Measurements from ENCODE around the gene POLR1E. TPM values are rescaled to one million over a fixed set of nuclear protein-coding genes. Genes with fewer than 3 reads are reported as not detected.
"Not testable (repeated sequence)": the region's sequence is repeated elsewhere in the genome, so short reads cannot be mapped to it uniquely, and the experiment has no call there.

Gene POLR1E
- total RNA-seq, 1 experiment from 2014 or later = 41.9 TPM

- H3K27ac ChIP-seq = no peak overlapping the region
- no peaks in the 10 kb centered on the region; the same call in 1 of the 2 replicates for H3K36me3 ChIP-seq
- no peak for DNase-seq
Measured at GRCh38 chr9:37452611-37453010, 33.1 kb upstream of the POLR1E start.

DNA sequence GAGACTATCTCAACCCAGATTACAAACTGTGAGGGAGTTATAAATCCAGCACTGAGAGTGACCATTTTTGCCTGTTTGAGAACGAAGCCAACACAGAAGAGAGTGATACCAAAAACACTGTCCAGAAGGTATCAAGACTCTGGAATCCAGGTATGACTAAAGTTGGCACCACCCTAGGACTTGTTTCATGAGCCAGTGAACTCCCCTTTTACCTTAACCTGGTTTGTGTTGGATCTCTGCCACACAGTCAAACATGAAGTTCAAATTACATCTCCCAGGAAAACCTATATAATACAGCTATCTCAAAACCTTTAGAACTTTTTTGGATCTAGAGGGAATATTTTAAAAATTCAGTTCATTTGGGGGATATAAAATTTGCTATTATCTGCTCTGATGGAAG, 31.9 kb upstream of the POLR1E start:
- Histone ChIP-seq H3K4me3 (no peak overlapping the region), H3K4me1 (no peaks in the 10 kb centered on the region), H3K27me3 (no peaks in the 10 kb centered on the region), H3K9me3 (replicated peaks) (no peaks in the 10 kb centered on the region), H3K36me3 (peaks cover 4% of the 10 kb centered on the region), H3K27ac (no peak overlapping the region)
- no peak for DNase-seq

More at GRCh38 chr9:37452611-37453010, 33.1 kb upstream of the POLR1E start:
- no peaks in the 10 kb centered on the region for H3K9me3 ChIP-seq (replicated peaks)
- H3K4me1 ChIP-seq = no peaks in the 10 kb centered on the region
- H3K27me3 ChIP-seq = no peaks in the 10 kb centered on the region
- H3K4me3 ChIP-seq = no peak overlapping the region

- no peaks in the 10 kb centered on the region for H3K9me3 ChIP-seq (replicated peaks)
- no peaks in the 10 kb centered on the region for H3K4me1 ChIP-seq
- no peak overlapping the region for H3K27ac ChIP-seq
- DNase-seq = no peak
- H3K4me3 ChIP-seq = no peak overlapping the region
- no peaks in the 10 kb centered on the region for H3K27me3 ChIP-seq
- H3K36me3 ChIP-seq = peaks cover 5% of the 10 kb centered on the region
Measured at GRCh38 chr9:37454238-37454637, 31.5 kb upstream of the POLR1E start.

- no peak for DNase-seq
- H3K9me3 ChIP-seq (replicated peaks) = no peaks in the 10 kb centered on the region
- no peak overlapping the region for H3K4me3 ChIP-seq
- no peaks in the 10 kb centered on the region for H3K27me3 ChIP-seq
- H3K36me3 ChIP-seq = peaks cover 5% of the 10 kb centered on the region; the same call in 1 of the 2 replicates
- H3K4me1 ChIP-seq = no peaks in the 10 kb centered on the region
- H3K27ac ChIP-seq = no peak overlapping the region
Measured at GRCh38 chr9:37455884-37456647, 29.7 kb upstream of the POLR1E start.

DNA sequence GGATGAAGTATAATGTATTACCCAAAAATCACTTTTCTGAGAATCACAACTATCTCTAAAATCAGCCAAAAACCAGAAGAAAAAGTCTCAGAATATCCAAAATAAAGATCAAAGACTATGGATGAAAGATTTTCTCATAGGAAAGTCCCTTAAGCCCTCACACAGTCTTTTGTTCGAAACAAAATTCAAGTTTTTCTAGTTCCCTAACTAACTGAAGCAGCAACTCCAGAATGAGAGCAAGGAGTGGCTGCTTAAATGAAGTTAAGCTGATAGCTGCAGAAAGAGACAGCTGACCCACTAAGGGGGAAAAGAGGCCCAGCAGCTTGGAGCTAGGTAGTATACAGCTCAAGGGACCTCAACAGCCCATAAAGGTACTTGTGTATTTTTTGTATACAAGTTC, 28.9 kb upstream of the POLR1E start:
- no peaks in the 10 kb centered on the region for H3K9me3 ChIP-seq (replicated peaks)
- peaks cover 5% of the 10 kb centered on the region; the same call in 1 of the 2 replicates for H3K36me3 ChIP-seq
- no peak for DNase-seq
- H3K4me1 ChIP-seq = no peaks in the 10 kb centered on the region
- H3K27me3 ChIP-seq = no peaks in the 10 kb centered on the region
- no peak overlapping the region for H3K27ac ChIP-seq
- no peak overlapping the region for H3K4me3 ChIP-seq

GRCh38 chr9:37464006-37464405, 21.7 kb upstream of the POLR1E start:
- peak overlapping the region; percentile 88 for H3K4me3 ChIP-seq
- no peaks in the 10 kb centered on the region for H3K9me3 ChIP-seq (replicated peaks)
- no peak for DNase-seq
- no peaks in the 10 kb centered on the region for H3K27me3 ChIP-seq
- H3K36me3 ChIP-seq = no peaks in the 10 kb centered on the region; the same call in 1 of the 2 replicates
- H3K27ac ChIP-seq = peak overlapping the region; percentile 84
- H3K4me1 ChIP-seq = 0 out of 2 replicates have a peak, but pooled peaks cover 10% of the 10 kb centered on the region

GRCh38 chr9:37464426-37465248, 21.1 kb upstream of the POLR1E start:
- H3K9me3 ChIP-seq (replicated peaks) = no peaks in the 10 kb centered on the region
- H3K36me3 ChIP-seq = no peaks in the 10 kb centered on the region
- DNase-seq = peak; percentile 82 to 84

GRCh38 chr9:37465249-37466036, 20.3 kb upstream of the POLR1E start, which contains the start of gene ZBTB5:
ZBTB5 (minus strand) TSS chr9:37465450; CDS start chr9:37442551, 22,899 bp downstream.
- H3K4me3 ChIP-seq = peak within 1 kb of the TSS; percentile 88
- no peaks in the 10 kb centered on the region for H3K9me3 ChIP-seq (replicated peaks)
- no peaks in the 10 kb centered on the region for H3K36me3 ChIP-seq

More at GRCh38 chr9:37464426-37465248, 21.1 kb upstream of the POLR1E start:
- Histone ChIP-seq H3K27ac (peak overlapping the region; percentile 84), H3K4me3 (peak overlapping the region; percentile 88), H3K4me1 (0 out of 2 replicates have a peak, but pooled peaks cover 10% of the 10 kb centered on the region), H3K27me3 (no peaks in the 10 kb centered on the region)

DNA sequence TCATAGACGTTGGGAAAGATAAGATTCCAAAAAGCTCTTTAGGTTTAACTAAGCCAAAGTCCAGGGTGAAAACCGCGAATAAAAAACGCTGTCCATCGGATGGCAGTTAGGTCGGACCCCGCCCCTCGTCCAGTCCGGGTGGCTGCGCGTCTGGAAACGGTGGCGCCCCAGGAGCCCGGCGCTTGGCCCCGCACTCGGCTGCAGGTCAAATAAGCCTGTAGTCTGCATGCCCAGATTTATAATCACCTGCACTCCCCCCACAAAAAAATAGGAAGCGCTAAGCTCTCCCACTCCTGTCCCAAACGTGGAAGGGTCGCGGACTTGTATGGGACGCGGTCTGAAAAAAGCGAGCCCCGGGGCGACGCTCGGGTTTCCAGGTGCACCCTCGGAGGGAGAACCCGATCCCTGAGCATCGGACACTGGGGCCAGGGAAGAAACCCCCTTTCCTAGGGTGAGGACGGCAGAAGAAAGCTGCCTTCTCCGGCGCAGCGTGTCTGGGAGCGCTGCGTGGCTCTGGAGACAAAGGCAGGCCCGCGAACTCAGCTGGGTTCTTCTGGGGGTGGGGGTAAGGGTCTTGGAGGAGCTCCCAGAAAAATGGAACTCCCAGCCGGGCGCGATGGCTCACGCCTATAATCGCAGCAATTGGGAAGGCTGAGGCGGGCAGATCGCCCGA, 19.6 kb upstream of the POLR1E start:
- no peaks in the 10 kb centered on the region for H3K9me3 ChIP-seq (replicated peaks)
- no peaks in the 10 kb centered on the region for H3K36me3 ChIP-seq
- DNase-seq = peak; percentile 89 to 90
- no peaks in the 10 kb centered on the region for H3K27me3 ChIP-seq
- H3K27ac ChIP-seq = peak overlapping the region; percentile 84
- H3K4me1 ChIP-seq = 0 out of 2 replicates have a peak, but pooled peaks cover 10% of the 10 kb centered on the region
- H3K4me3 ChIP-seq = peak overlapping the region; percentile 88

More at GRCh38 chr9:37465249-37466036, 20.3 kb upstream of the POLR1E start, which contains the start of gene ZBTB5:
- Histone ChIP-seq H3K27ac (peak within 1 kb of the TSS; percentile 84), H3K27me3 (no peaks in the 10 kb centered on the region), H3K4me1 (0 out of 2 replicates have a peak, but pooled peaks cover 10% of the 10 kb centered on the region)
- peak; percentile 98 to 99 for DNase-seq

DNA sequence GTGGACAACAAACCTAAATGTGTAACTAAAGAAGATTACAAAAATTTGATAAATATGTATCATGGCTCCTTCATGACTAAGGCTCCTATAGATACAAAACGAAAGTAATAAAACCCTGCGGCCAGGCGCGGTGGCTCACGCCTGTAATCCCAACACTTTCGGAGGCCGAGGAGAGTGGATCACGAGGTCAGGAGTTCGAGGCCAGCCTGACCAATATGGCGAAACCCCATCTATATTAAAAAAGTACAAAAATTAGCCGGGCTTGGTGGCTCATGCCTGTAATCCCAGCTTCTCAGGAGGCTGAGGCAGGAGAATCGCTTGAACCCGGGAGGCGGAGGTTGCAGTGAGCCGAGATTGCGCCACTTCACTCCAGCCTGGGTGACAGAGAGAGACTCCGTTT, 18.2 kb upstream of the POLR1E start:
- DNase-seq = peak in 1 of 2 experiments; percentile 24
- H3K36me3 ChIP-seq; H3K27me3 ChIP-seq; H3K9me3 ChIP-seq (replicated peaks); H3K27ac ChIP-seq: not testable (repeated sequence)
- peaks cover 13% of the 10 kb centered on the region; the same call in 1 of the 2 replicates for H3K4me1 ChIP-seq
- peak overlapping the region; percentile 88 for H3K4me3 ChIP-seq

GRCh38 chr9:37468620-37469019, 17.1 kb upstream of the POLR1E start:
- no peak for DNase-seq
- H3K4me3 ChIP-seq = no peak overlapping the region
- H3K9me3 ChIP-seq (replicated peaks) = no peaks in the 10 kb centered on the region
- no peak overlapping the region for H3K27ac ChIP-seq
- peaks cover 9% of the 10 kb centered on the region; the same call in 1 of the 2 replicates for H3K4me1 ChIP-seq
- no peaks in the 10 kb centered on the region for H3K27me3 ChIP-seq
- H3K36me3 ChIP-seq = no peaks in the 10 kb centered on the region

DNA sequence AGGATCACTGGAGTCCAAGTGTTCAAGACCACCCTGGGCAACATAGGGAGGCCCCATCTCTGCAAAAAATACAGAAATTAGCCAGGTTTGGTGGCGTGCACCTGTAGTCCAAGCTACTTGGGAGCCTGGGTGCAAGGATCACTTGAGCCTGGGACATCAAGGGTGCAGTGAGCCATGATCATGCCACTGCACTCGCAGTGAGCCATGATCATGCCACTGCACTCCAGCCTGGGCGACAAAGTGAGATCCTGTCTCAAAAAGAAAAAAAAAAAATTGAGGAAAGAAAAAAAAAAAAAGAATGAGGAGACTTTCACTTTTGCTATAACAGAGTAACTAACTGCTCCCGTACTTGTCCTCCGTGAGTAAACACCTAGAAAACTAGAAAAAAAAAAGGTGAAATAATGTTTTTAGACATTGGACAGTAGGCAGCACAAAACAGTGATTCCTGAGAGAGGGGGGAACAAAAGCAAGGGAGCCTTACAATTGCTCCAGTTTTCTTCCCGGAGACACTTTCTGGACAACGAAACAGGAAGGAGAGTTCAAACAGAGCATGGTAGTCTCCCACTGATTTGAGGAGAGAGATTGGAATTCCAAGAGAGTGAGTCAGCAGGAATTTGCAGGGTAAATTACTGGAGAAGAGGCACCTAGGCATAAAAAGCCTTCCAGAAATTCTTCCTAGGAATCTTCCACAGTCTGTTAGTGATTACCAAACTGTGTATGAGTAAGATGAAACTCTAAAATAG, 13.6 kb upstream of the POLR1E start:
- Histone ChIP-seq H3K27me3 (no peaks in the 10 kb centered on the region), H3K36me3 (no peaks in the 10 kb centered on the region), H3K4me1 (peaks cover 6% of the 10 kb centered on the region; the same call in 1 of the 2 replicates), H3K27ac (peak overlapping the region; percentile 31; the same call in 1 of the 2 replicates), H3K4me3 (peak overlapping the region; percentile 31), H3K9me3 (replicated peaks) (peaks cover 12% of the 10 kb centered on the region; the same call in 1 of the 2 replicates)
- DNase-seq = peak in 1 of 2 experiments; percentile 47

DNA sequence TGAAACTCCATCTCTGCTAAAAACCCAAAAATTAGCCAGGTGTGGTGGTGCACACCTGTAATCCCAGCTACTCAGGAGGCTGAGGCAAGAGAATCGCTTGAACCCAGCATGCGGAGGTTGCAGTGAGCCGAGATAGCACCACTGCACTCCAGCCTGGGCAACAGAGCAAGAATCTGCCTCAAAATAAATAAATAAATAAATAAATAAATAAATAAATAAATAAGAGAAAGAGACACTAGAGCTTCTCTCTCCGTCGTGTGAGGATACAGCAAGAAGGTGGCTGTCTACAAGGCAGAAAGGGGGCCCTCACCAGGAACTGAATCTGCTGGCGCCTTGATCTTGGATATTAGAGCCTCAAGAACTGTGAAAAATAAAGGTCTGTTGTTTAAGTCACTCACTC, 11.8 kb upstream of the POLR1E start:
- not testable (repeated sequence) for H3K4me1 ChIP-seq, DNase-seq

More for the DNA sequence above, 11.8 kb upstream of the POLR1E start:
- not testable (repeated sequence) for H3K27ac ChIP-seq, H3K27me3 ChIP-seq, H3K36me3 ChIP-seq, H3K4me3 ChIP-seq
- peaks cover 12% of the 10 kb centered on the region; the same call in 1 of the 2 replicates for H3K9me3 ChIP-seq (replicated peaks)
